GM12878 (cell line): Measurements from ENCODE around the gene IRF2BP1. TPM values are rescaled to one million over a fixed set of nuclear protein-coding genes. Genes with fewer than 3 reads are reported as not detected.

ENCODE experiments used
- ATAC-seq: fragments of 200-7000 bp; cut with Tn5 transposase; 3 replicates; pipeline ENCODE4 v1.9.1; 2020; ENCODE audit warnings: mild to moderate bottlenecking, moderate library complexity
- BruUV-seq: library from RNA; stranded (reverse); fragments of 400-500 nt; replicated peaks from 2 replicates; lab custom pipeline; 2021; lab: Mats Ljungman, UMichigan
- CTCF ChIA-PET: fragments of 300-600 bp; sonication (Branson Sonifier 250); formaldehyde crosslinking; extraction: SDS; loops from one replicate; lab custom pipeline; 2021; ENCODE audit warnings: inconsistent platforms; lab: Yijun Ruan, JAX
- POLR2A ChIA-PET: fragments of 350-600 bp; formaldehyde crosslinking; extraction: SDS; loops from one replicate; lab custom pipeline; 2021; ENCODE audit warnings: inconsistent platforms; lab: Charles Lee
- RAD21 ChIA-PET: fragments of 300-600 bp; sonication (Branson Sonifier 250); formaldehyde crosslinking; loops from one replicate; lab custom pipeline; 2023; ENCODE audit warnings: antibody characterized with exemption; ENCODE audit not compliant: unreplicated experiment; lab: Charles Lee
- SMC1A ChIA-PET: fragments of 300-600 bp; sonication (Branson Sonifier 250); formaldehyde crosslinking; loops from one replicate; lab custom pipeline; 2023; ENCODE audit not compliant: unreplicated experiment, uncharacterized antibody; lab: Charles Lee
- DNase-seq: peaks from one replicate; pipeline ENCODE4 v3.0.0-alpha.2; 2011; ENCODE audit warnings: low read depth, low spot score
- FAIRE-seq: peaks from 3 replicates; lab custom pipeline; 2011; peaks lifted over from hg19 to GRCh38; lab: Jason Lieb, UNC
- H2AFZ ChIP-seq: 2 replicates; pipeline ENCODE4 v1.6.0; 2011; ENCODE audit warnings: low read depth, low read length, control low read depth; ENCODE audit not compliant: control insufficient read depth
- H3K27ac ChIP-seq: 2 replicates; pipeline ENCODE4 v1.5.1; 2011; ENCODE audit warnings: control low read depth; ENCODE audit not compliant: control insufficient read depth, insufficient read depth
- H3K27me3 ChIP-seq, 2 experiments: replicated peaks in 1 of 2; 2 replicates each; pipeline versions ENCODE4 v1.6.0 to v1.6.1; 2011; ENCODE audit warnings: low read length in 1 of 2; ENCODE audit not compliant: control insufficient read depth in 2 of 2, insufficient read depth in 2 of 2
- H3K36me3 ChIP-seq, 2 experiments: 2 replicates each; pipeline ENCODE4 v1.5.1; 2011; ENCODE audit warnings: low read length in 1 of 2; ENCODE audit not compliant: control insufficient read depth in 2 of 2, insufficient read depth in 2 of 2
- H3K4me1 ChIP-seq: 2 replicates; pipeline ENCODE4 v1.6.1; 2011; ENCODE audit warnings: mild to moderate bottlenecking, low read length, moderate library complexity, mixed read lengths; ENCODE audit not compliant: control insufficient read depth, insufficient read depth
- H3K4me2 ChIP-seq: 2 replicates; pipeline ENCODE4 v1.6.0; 2011; ENCODE audit warnings: control low read depth; ENCODE audit not compliant: control insufficient read depth, insufficient read depth
- H3K4me3 ChIP-seq: fragments of 200-600 bp; sonication (generic); 2 replicates; pipeline ENCODE4 v1.5.1; 2016
- H3K79me2 ChIP-seq: 2 replicates; pipeline ENCODE4 v1.6.0; 2011; ENCODE audit warnings: low read length; ENCODE audit not compliant: control insufficient read depth, insufficient read depth
- H3K9ac ChIP-seq: 2 replicates; pipeline ENCODE4 v1.8.0; 2011; ENCODE audit warnings: low read length, control low read depth, mixed read lengths; ENCODE audit not compliant: control insufficient read depth, insufficient read depth
- H3K9me3 ChIP-seq: replicated peaks from 3 replicates; pipeline ENCODE4 v1.5.1; 2011; ENCODE audit warnings: mild to moderate bottlenecking, low read length; ENCODE audit not compliant: control insufficient read depth, insufficient read depth
- H4K20me1 ChIP-seq: 2 replicates; pipeline ENCODE4 v1.6.0; 2011; ENCODE audit not compliant: control insufficient read depth, insufficient read depth
- ATF7 ChIP-seq: fragments of 450-650 bp; IDR thresholded peaks from 2 replicates; pipeline ENCODE4 v1.6.1; 2016; ENCODE audit warnings: low read depth, mild to moderate bottlenecking
- ESRRA ChIP-seq: IDR thresholded peaks from 2 replicates; pipeline ENCODE4 v1.6.1; 2012; ENCODE audit warnings: mild to moderate bottlenecking, low read length, improper control_type of control experiment
- GATAD2B ChIP-seq: fragments of 450-650 bp; conservative IDR thresholded peaks from 2 replicates; pipeline ENCODE4 v1.6.1; 2017; ENCODE audit warnings: low read depth, mild to moderate bottlenecking, moderate library complexity
- HDGF ChIP-seq: fragments of 450-650 bp; IDR thresholded peaks from 2 replicates; pipeline ENCODE4 v1.6.1; 2016; ENCODE audit warnings: antibody characterized with exemption
- IKZF1 ChIP-seq: fragments of 450-650 bp; conservative IDR thresholded peaks from 2 replicates; pipeline ENCODE4 v1.6.1; 2017; ENCODE audit warnings: antibody characterized with exemption, mild to moderate bottlenecking
- IKZF2 ChIP-seq, 2 experiments: fragments of 450-650 bp; IDR thresholded peaks; 2 replicates each; pipeline ENCODE4 v1.6.1; 2017; ENCODE audit warnings: mild to moderate bottlenecking in 2 of 2, moderate library complexity in 2 of 2
- MLLT1 ChIP-seq: fragments of 450-650 bp; IDR thresholded peaks from 2 replicates; pipeline ENCODE4 v1.6.1; 2016; ENCODE audit warnings: mild to moderate bottlenecking
- MTA2 ChIP-seq: fragments of 450-650 bp; IDR thresholded peaks from 2 replicates; pipeline ENCODE4 v1.6.1; 2016; ENCODE audit warnings: low read depth, mild to moderate bottlenecking, moderate library complexity
- MYC ChIP-seq: IDR thresholded peaks from 2 replicates; pipeline ENCODE4 v1.6.1; 2011; ENCODE audit warnings: mild to moderate bottlenecking, low read length, moderate library complexity, inconsistent platforms; ENCODE audit not compliant: insufficient read depth, insufficient replicate concordance, insufficient read length, severe bottlenecking
- NBN ChIP-seq: fragments of 450-650 bp; IDR thresholded peaks from 2 replicates; pipeline ENCODE4 v1.6.1; 2016
- POLR2A ChIP-seq: IDR thresholded peaks from 2 replicates; pipeline ENCODE4 v1.6.1; 2011; ENCODE audit warnings: low read depth, mild to moderate bottlenecking, low read length
- RB1 ChIP-seq: fragments of 450-650 bp; formaldehyde crosslinking; IDR thresholded peaks from 2 replicates; pipeline ENCODE4 v1.6.1; 2017; ENCODE audit warnings: mild to moderate bottlenecking, borderline replicate concordance
- RELB ChIP-seq: fragments of 450-650 bp; IDR thresholded peaks from 2 replicates; pipeline ENCODE4 v1.6.1; 2017; ENCODE audit warnings: low read depth, mild to moderate bottlenecking, moderate library complexity
- SMAD1 ChIP-seq: fragments of 450-650 bp; IDR thresholded peaks from 2 replicates; pipeline ENCODE4 v1.6.1; 2018; ENCODE audit warnings: mild to moderate bottlenecking, low read depth; ENCODE audit not compliant: partially characterized antibody
- SUZ12 ChIP-seq: fragments of 200-600 bp; sonication (generic); IDR thresholded peaks from one replicate; pipeline ENCODE4 v1.6.1; 2018; ENCODE audit warnings: antibody characterized with exemption, mild to moderate bottlenecking; ENCODE audit not compliant: unreplicated experiment
- TAF1 ChIP-seq: IDR thresholded peaks from 2 replicates; pipeline ENCODE4 v1.6.1; 2011; ENCODE audit warnings: mild to moderate bottlenecking, low read depth, low read length, borderline replicate concordance
- ZNF622 ChIP-seq: fragments of 450-650 bp; IDR thresholded peaks from 2 replicates; pipeline ENCODE4 v1.6.1; 2017; ENCODE audit warnings: mild to moderate bottlenecking, inconsistent platforms
- WGBS: methylation state at CpG from one replicate; pipeline ENCODE4 v1.1.6; 2016; ENCODE audit warnings: low lambda C conversion rate; ENCODE audit not compliant: insufficient replicate concordance, insufficient coverage; ENCODE audit errors: missing lambda C conversion rate; 5-methylcytosine and 5-hydroxymethylcytosine counted together
- in situ Hi-C: fragments of 300-500 bp; cut with MboI; formaldehyde crosslinking; loops from 9 replicates; pipeline ENCODE4 v1.14.3; 2018; ENCODE audit warnings: mixed read lengths
- intact Hi-C: fragments of 100-400 bp; cut with micrococcal nuclease; formaldehyde crosslinking; loops from one replicate; pipeline ENCODE4 v1.14.2; 2022; ENCODE audit not compliant: unreplicated experiment
- polyA plus RNA-seq, 11 experiments: library from polyadenylated mRNA; depleted of rRNA in 4 of 11; unstranded in 6 of 11; stranded (reverse) in 5 of 11; fragments of >200 nt; fragmentation: Nextera tagmentation in 4 of 11; fragmentation: Illumina TruSeq in 1 of 11; extraction: Ambion mirVana in 4 of 11; extraction: Trizol in 1 of 11; gene quantifications; 1 replicate in 1 of 11; 2 replicates in 10 of 11; pipeline versions ENCODE4 v1.2.1 to v1.2.3, GENCODE V29; 2011 to 2016; ENCODE audit warnings: inconsistent platforms in 2 of 11, missing spikeins in 2 of 11, low read depth in 1 of 11
- total RNA-seq, 4 experiments: library from RNA; depleted of rRNA in 3 of 4; stranded (reverse); fragments of >200 nt in 3 of 4; fragmentation: Illumina TruSeq in 1 of 4; extraction: Trizol in 1 of 4; gene quantifications; 2 replicates each; pipeline versions ENCODE4 v1.2.1 to v1.2.3, GENCODE V29; 2013 to 2021

The IRF2BP1 gene
- total and polyA plus RNA-seq, 10 of the 15 experiments (the other 5 are each of a cell fraction or from before 2014, with no cell fraction given), result 0.31 to 24.4 (median 4.4) TPM

- ATAC-seq, result peak; percentile 73
- Histone ChIP-seq H3K36me3 (no peaks in the 10 kb centered on the region), H3K9me3 (no peaks in the 10 kb centered on the region), H4K20me1 (no peaks in the 10 kb centered on the region), H3K4me1 (peaks cover 14% of the 10 kb centered on the region), H3K4me2 (peak overlapping the region; percentile 81), H3K9ac (peak overlapping the region; percentile 69), H3K79me2 (no peaks in the 10 kb centered on the region), H3K27me3 (no peaks in the 10 kb centered on the region), H2AFZ (peak overlapping the region; percentile 86), H3K4me3 (peak overlapping the region; percentile 48), H3K27ac (peak overlapping the region; percentile 17; the same call in 1 of the 2 replicates)
- DNase-seq, result no peak
- FAIRE-seq, result no peak
- no TSS peak for BruUV-seq
- POLR2A ChIA-PET, result interaction anchor here (0.7 to 1.5 kb wide), 5 partner anchors 9 to 1031 kb away, joined by 3 to 4 read pairs (median 3); partner anchors contain the start of genes FOXA3, IRF2BP1 and SYMPK
- RAD21 ChIA-PET, result interaction anchor here (1.2 kb wide), 1 partner anchor 12 kb away, joined by 4 read pairs; the partner anchor contains the start of gene FOXA3
- CTCF ChIA-PET, result interaction anchor here (1.1 to 1.2 kb wide), 2 partner anchors 12 to 13 kb away, joined by 3 read pairs; partner anchors contain the start of gene FOXA3
- TF ChIP-seq RB1 (0 out of 2 replicates have a peak, but pooled peaks have one; percentile 32), RELB (0 out of 2 replicates have a peak, but pooled peaks have one; percentile 29), SUZ12 (no peak), ESRRA (no peak), SMAD1 (peak; percentile 10), ATF7 (peak; percentile 0; the same call in 1 of the 2 replicates), TAF1 (0 out of 2 replicates have a peak, but pooled peaks have one; percentile 10), MTA2 (peak; percentile 36; the same call in 1 of the 2 replicates), ZNF622 (no peak), POLR2A (peak; percentile 60), IKZF1 (peak; percentile 75), IKZF2 (IDR thresholded peaks at IDR 0.05) (peak; percentile 57 to 61), MYC (no peak), NBN (peak; percentile 78; the same call in 1 of the 2 replicates), HDGF (peak; percentile 98; the same call in 1 of the 2 replicates), GATAD2B (0 out of 2 replicates have a peak, but pooled peaks have one; percentile 31), MLLT1 (peak; percentile 80)
- SMC1A ChIA-PET, result interaction anchor here (1.2 kb wide), 1 partner anchor 12 kb away, joined by 4 read pairs; no protein-coding TSS in a partner anchor
- in situ Hi-C loops (no loop called here), intact Hi-C loops (no loop called here)
- whole genome bisulfite sequencing, result 9% methylated on average over 39 of the region's 41 CpGs
These were observed 9.3 kb downstream of the IRF2BP1 start for GRCh38 chr19:45876411-45877197.
